ENCODE measurements around the gene HLA-DQB1.

- TF ChIP-seq, protein P1, sequence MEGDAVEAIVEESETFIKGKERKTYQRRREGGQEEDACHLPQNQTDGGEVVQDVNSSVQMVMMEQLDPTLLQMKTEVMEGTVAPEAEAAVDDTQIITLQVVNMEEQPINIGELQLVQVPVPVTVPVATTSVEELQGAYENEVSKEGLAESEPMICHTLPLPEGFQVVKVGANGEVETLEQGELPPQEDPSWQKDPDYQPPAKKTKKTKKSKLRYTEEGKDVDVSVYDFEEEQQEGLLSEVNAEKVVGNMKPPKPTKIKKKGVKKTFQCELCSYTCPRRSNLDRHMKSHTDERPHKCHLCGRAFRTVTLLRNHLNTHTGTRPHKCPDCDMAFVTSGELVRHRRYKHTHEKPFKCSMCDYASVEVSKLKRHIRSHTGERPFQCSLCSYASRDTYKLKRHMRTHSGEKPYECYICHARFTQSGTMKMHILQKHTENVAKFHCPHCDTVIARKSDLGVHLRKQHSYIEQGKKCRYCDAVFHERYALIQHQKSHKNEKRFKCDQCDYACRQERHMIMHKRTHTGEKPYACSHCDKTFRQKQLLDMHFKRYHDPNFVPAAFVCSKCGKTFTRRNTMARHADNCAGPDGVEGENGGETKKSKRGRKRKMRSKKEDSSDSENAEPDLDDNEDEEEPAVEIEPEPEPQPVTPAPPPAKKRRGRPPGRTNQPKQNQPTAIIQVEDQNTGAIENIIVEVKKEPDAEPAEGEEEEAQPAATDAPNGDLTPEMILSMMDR (CRISPR knock-in tag; IDR thresholded peaks at IDR 0.05), result no peak
- TF ChIP-seq MAX (IDR thresholded peaks at IDR 0.05), result no peak
- TF ChIP-seq SMC3 (IDR thresholded peaks at IDR 0.05; ENCODE audit: low read length), result no peak
- no peak for TF ChIP-seq TCF7 (IDR thresholded peaks at IDR 0.05; ENCODE audit: low read depth)
- TF ChIP-seq EHMT2 (IDR thresholded peaks at IDR 0.05; ENCODE audit: borderline replicate concordance, low read depth, low read length), result no peak
- TF ChIP-seq YEATS2 (CRISPR knock-in tag; IDR thresholded peaks at IDR 0.05; ENCODE audit: borderline replicate concordance), result no peak
- TF ChIP-seq ZNF83 (CRISPR knock-in tag; IDR thresholded peaks at IDR 0.05; ENCODE audit: borderline replicate concordance), result no peak
- no peak for TF ChIP-seq TEAD3 (CRISPR knock-in tag; optimal IDR thresholded peaks at IDR 0.05; ENCODE audit: borderline replicate concordance)
- TF ChIP-seq ZNF207 (IDR thresholded peaks at IDR 0.05; ENCODE audit: borderline replicate concordance), result no peak
- TF ChIP-seq CREB1 (IDR thresholded peaks at IDR 0.05), result no peak
- peak; percentile 89 for TF ChIP-seq CREB1 (CRISPR knock-in tag; IDR thresholded peaks at IDR 0.05)
- no peak for TF ChIP-seq HDAC6 (IDR thresholded peaks at IDR 0.05; ENCODE audit: low read depth, low read length)
These were observed 56.5 kb downstream of the HLA-DQB1 start for GRCh38 chr6:32609731-32610640.

All from HepG2 (cell line).